Amniotic epithelial cell (primary cell): ENCODE measurements around the gene PTGIR.
A peak's percentile ranks its signal among the peaks of the same experiment; 100 is the strongest.

Experiments used
- DNase-seq: peaks from one replicate; pipeline ENCODE4 v3.0.0-alpha.2; 2010; ENCODE audit warnings: low read depth

PTGIR gene

DNA sequence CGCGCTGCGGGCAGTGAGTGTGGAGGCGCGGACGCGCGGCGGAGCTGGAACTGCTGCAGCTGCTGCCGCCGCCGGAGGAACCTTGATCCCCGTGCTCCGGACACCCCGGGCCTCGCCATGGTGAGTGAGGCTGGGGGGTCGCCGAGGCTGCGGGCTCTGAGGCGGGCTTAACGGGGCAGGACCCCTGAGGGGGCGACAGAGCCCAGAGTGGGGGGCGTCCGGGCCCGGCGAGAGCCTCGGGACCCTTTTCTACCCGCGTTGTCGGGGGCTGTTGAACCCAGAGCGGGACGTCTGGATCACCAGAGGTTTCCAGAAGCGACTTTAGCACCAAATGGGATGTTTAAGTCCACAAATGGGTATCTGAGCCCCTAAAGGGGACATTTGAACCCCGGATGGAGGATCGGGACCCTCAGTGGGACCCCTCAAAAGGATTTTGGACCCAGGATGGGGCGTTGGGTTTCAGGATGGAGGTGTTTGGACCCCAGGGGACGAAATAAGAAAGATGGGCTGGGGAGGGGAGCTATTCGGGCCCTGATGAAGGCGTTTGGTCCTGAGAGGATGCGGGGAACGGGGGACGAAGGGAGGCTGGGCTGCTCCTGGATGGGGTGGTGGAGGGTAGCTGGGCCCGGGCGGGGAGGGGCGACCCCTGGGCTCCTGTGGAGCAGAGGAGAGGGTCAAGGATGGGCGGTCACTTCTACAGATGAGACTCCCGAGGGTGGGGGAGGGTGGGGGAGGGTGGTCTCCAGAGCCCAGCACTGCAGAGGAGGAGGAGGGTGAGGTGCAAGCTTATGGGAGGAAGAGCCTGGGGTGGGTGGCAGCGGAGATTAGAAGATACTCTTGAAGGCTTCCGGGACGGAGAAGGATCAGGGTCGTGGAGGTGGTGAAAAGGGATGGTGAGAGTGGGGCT is 23.3 kb downstream of the PTGIR start, which contains the start of gene CALM3:
TSS of gene CALM3 (plus strand) at position 13 of the 907 bp plus-strand sequence. CDS start at position 118, 105 bp downstream.
- no peak for DNase-seq

DNA sequence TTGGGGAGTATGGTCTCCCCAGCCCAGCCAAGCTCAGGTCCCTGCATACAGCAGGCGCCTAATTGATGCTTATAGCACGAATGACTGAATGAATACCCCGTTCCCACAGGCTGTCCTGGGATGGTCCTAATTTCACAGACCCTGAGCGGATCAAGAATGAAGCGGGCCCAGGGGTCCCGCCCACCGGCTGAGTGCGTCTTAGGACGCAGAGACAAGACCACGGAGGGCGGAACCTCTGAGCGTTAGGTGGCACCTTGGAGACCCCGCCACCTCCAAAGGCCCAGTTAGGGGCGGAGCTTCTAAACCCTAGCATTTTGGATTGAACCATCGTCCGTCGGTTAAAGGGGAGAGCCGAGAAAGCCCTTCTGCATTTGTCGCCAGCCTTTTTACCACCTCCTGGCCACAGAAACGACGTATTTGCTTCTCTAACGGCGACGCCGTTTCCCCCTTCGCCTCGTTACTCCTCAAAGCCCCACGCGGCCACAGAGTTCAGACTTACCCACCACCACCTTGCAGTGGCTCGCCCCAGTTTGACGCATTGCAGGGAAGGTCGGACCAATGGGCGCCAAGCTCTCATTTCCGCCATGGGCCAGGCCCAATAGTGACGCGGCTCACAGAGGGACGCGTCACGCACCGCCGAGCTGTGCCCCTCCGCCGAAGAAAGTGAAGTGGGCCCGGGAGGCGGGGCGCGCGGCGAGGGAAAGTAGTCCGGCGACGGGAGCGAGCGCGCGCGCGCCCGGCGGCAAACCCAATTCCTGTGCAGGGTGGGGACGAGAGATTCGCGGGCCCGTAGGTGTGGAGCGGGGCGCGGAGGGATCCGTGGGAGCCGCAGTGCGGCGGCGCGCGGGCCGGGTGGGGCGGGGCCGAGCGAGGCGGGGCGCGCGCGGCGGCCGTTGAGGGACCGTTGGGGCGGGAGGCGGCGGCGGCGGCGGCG is 24.2 kb downstream of the PTGIR start:
- peak; percentile 97 for DNase-seq

- DNase-seq, result no peak
Measured at GRCh38 chr19:46599716-46600373, 25.0 kb downstream of the PTGIR start.

GRCh38 chr19:46598372-46598917 is 26.4 kb downstream of the PTGIR start:
- no peak for DNase-seq

DNA sequence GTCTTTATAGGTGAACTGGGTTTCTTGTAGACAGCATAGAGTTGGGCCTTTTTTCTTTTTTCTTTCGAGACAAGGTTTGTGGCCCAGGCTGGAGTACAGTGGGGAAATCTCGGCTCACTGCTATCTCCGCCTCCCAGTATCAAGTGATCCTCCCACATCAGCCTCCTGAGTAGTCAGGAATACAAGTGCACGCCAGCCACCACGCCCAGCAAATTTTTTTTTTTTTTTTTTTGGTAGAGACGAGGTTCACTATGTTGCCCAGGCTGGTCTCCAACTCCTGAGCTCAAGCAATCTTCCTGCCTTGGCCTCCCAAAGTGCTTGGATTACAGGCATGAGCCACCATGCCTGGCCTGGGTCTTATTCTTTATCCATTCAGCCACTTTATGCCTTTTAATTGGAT is 28.9 kb downstream of the PTGIR start:
- no peak for DNase-seq

DNA sequence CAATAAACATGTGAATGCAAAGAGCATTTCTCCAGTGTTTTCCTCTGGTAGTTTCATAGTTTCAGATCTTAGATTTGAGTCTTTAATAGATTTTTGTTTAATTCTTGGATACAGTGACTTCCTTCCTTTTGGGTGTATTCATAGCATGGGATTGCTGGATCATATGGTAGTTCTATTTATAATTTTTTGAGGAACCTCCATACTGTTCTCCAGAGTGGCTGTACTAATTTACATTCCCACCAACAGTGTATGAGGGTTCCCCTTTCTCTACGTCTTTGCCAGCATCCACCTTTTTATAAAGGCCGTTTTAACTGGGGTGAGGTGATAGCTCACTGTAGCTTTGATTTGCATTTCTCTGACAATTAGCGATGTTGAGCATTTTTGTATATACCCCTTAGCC is 33.0 kb downstream of the PTGIR start:
- DNase-seq, result no peak

DNA sequence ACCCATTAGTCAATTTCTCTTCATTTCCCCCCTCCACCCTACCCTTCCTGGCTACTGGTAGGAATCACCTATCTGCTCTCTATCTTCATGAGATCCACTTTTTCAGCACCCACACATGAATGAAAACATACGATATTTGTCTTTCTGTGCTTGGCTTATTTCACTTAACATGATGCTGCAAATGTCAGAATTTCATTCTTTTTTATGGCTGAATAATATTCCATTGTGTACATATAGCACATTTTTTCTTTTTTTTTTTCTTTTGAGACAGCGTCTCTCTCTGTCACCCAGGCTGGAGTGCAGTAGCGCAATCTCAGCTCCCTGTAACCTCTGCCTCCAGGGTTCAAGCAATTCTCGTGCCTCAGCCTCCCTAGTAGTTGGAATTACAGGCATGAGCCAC is 33.6 kb downstream of the PTGIR start:
- DNase-seq, result no peak

DNA sequence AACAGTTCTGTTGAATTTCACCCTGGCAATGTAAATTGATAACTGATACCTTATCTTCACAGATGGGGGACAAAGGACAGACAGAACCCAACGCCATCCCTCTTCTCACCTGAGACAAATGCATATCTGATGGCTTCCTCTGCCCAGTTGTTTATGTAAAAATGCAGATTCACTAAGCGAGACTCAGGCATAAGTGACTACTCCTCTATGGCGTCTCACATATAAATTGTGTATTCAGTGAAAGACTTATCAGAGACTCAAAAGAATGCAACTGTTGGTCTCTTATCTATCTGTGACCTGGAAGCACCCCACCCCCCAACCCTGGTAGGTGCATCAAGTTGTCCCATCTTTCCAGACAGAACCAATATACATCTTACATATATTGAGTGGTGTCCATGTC is 37.0 kb downstream of the PTGIR start:
- no peak for DNase-seq

DNA sequence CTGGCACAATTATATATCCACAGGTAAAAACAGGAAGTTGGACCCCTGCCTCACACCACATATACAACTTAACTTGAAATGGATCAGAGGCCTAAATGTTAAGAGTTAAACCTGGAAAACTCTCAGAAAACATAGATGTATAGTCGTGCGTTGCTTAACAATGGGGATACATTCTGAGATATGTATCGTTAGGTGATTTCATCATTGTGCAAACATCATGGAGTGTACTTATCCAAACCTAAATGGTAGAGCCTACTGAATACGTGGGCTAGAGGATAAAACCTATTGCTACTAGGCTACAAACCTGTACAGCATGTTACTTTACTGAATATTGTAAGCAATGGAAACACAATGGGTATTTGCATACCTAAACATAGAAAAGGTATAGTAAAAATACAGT is 38.6 kb downstream of the PTGIR start:
- no peak for DNase-seq

GRCh38 chr19:46585539-46585938 is 39.4 kb downstream of the PTGIR start:
- no peak for DNase-seq

DNA sequence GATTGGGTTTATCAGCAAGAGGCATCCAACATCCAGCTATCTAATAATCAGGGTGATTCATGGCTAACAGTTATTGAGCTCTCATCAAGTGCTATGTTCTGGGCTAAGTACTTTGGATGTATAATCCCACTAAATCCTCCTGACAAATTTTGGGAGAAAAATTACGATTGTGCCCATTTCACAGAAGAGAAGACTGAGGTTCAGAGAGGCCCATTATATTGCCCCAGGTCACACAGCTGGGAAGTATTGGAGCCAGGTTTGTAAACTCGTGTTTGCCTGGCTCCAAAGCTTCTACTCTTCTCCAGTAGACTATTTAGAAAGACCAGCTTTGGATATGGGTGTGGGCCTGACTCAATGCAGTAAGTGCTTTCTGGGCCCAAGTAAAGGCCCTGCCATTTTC is 44.6 kb downstream of the PTGIR start:
- no peak for DNase-seq

- DNase-seq, result no peak
Measured at GRCh38 chr19:46579361-46579879, 45.5 kb downstream of the PTGIR start.

- DNase-seq, result no peak
Measured at GRCh38 chr19:46578450-46578849, 46.4 kb downstream of the PTGIR start.

DNA sequence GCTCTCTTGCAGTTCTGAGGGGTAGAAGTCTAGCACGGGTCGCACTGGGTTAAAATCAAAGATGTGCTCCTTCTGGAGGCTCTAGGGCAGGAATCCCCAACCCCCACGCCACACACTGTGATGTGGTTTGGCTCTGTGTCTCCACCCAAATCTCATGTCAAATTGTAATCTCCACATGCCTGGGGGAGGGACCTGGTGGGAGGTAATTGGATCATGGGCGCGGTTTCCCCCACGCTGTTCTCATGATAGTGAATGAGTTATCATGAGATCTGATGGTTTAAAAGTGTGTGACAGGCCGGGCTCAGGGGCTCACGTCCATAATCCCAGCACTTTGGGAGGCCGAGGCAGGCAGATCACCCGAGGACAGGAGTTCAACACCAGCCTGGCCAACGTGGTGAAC is 50.4 kb downstream of the PTGIR start:
- peak; percentile 50 for DNase-seq

DNA sequence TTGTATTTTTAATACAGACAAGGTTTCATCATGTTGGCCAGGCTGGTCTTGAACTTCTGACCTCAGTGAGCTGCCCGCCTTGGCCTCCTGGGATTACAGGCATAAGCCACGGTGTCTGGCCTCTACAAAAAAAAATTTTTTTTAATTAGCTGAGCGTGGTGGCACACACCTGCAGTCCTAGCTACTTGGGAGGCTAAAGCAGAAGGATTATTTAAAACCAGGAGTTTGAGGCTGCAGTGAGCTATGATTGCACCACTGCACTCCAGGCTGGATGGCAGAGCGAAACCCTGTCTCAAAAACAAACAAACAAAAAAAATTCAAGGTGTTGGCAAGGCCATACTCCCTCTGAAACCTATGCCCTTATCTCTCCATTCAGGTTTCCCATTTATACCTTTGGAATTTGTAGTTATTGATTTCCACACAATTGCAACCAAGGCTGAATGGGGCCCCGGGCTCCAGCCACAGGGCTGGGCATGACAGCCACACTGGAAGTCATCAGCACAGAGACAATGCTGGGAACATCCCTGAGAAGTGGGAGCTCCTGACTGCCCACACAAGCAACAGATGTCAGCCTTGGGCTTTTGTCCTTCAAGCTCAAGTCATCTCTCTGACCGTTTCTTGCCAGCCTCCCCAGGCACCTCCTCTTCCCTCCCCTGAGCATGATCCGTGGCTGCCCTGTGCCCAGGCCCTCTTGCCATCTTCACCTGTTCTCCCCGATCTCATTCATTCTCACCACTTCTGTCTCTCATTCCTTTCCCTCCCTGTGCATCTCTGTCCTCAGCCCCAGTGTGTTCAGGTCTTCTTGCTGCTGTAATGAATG is 51.0 kb downstream of the PTGIR start:
- DNase-seq, result no peak

- peak; percentile 12 for DNase-seq
Measured at GRCh38 chr19:46571495-46571894, 53.4 kb downstream of the PTGIR start.
